Choroid plexus epithelial cell (primary cell): ENCODE data around the gene NGFR.

Experiments used
- DNase-seq: peaks from one replicate; pipeline ENCODE4 v3.0.0-alpha.2; 2010; ENCODE audit warnings: low read depth
- H3K4me3 ChIP-seq: 2 replicates; pipeline ENCODE4 v1.5.1; 2011; ENCODE audit warnings: low read depth, mild to moderate bottlenecking, control low read depth, low read length, moderate library complexity
- CTCF ChIP-seq: conservative IDR thresholded peaks from 2 replicates; pipeline ENCODE4 v1.5.1; 2011; ENCODE audit warnings: low read depth, mild to moderate bottlenecking, control low read depth, inconsistent platforms, low read length, moderate library complexity

NGFR gene

DNA sequence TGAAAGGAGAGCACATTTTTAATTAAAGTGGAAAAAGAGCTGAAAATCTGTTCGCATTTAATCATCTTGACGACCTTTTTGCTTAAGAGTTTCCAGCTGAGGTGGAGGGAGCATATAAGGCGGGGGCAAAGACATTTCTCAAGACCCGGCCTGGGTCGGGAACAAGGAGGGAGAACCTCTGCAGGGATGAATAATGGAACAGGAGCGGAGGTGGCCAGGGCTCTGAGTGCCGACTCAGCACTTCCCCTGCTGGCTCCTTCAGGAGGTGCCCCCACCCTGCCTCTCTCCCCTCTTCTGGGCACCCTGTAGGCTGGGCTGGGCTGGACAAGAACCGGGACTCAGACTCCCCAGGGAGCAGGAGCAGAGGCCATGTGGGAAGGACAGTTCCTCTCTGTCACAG, 7.9 kb upstream of the NGFR start:
- no peak for DNase-seq
- TF ChIP-seq CTCF, result no peak
- H3K4me3 ChIP-seq, result no peak overlapping the region

- no peak overlapping the region for H3K4me3 ChIP-seq
- TF ChIP-seq CTCF, result no peak
- no peak for DNase-seq
Measured at GRCh38 chr17:49488612-49489011, 6.5 kb upstream of the NGFR start.

GRCh38 chr17:49489348-49489747, 5.7 kb upstream of the NGFR start:
- TF ChIP-seq CTCF, result no peak
- H3K4me3 ChIP-seq, result no peak overlapping the region
- DNase-seq, result no peak

DNA sequence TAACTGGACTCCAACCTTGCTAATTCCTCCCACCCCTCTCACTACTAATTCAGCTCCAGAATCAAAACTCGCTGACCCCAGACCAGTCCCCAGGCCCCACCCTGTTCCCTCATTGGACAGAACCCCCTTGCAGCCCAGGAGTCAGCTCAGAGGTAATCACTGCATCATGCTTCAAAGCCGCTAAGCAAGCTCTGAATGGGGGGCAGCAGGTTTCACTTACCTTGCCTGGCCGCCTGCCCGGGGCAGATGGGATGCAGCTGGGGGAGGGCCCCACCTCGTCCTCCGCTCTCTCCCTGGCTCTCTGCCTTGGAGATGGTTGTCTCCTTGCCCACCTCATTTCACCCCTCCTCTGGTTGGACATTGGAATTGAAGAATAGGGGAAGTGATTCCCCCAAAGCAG, 4.8 kb upstream of the NGFR start:
- DNase-seq, result no peak
- H3K4me3 ChIP-seq, result no peak overlapping the region
- no peak for TF ChIP-seq CTCF

- no peak for DNase-seq
- TF ChIP-seq CTCF, result no peak
- H3K4me3 ChIP-seq, result no peak overlapping the region
Measured at GRCh38 chr17:49491192-49491769, 3.8 kb upstream of the NGFR start.

- DNase-seq, result no peak
- no peak overlapping the region for H3K4me3 ChIP-seq
- no peak for TF ChIP-seq CTCF
Measured at GRCh38 chr17:49494399-49494985, 601 bp upstream of the NGFR start.

DNA sequence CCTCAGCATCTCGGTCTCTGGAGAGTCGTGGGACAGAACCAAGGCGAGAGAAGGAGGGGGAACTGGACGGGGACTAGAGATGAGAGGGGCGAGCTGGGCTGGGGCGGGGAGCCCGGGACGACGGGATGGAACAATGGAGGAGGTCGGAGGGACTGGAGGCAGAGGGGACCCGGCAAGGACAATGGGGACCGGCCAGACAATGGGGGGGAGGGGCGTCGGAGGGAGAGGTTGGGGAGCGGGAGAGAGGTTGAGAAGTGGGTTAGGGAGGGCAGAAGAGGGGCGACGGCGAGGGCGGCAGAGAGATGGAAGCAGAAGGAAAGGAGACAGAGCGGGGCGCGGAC, 719 bp downstream of the NGFR start:
- no peak for DNase-seq
- H3K4me3 ChIP-seq, result peak overlapping the region; percentile 46
- no peak for TF ChIP-seq CTCF
